ENCODE measurements around the gene CRELD2. TPM values are rescaled to one million over a fixed set of nuclear protein-coding genes. Genes with fewer than 3 reads are reported as not detected.

The CRELD2 gene
- total and polyA plus RNA-seq, 2 of the 4 experiments (the other 2 are of a cell fraction), result 36.2 to 70.7 TPM

DNA sequence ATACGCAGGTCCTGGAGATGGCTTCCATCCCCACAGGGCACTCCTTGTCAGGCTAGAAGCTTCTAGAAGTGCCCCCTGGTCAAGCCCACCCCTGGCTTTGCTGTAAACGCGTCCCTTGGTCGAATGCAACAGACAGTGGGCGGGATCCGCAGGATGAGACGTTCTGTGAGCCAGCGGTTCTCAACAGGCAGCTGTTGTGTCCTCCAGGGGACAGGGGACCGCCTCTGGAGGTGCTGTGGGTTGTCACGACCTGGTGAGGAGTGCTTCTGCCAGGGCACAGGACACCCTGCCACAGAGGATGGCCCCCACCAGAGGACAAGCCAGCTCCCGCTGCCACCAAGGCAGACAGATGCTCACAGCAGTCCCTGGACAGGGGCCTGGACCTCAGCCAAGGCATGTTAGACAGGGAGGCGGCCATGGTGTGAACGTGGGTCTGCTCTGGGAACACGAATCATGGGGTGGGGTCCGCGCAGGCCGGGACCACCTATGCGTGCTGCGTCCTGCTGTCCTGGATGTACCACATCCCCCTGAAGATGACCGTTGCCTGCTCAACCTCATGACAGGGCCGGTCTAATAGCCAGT is 11.7 kb downstream of the CRELD2 start:
- Histone ChIP-seq H4K8ac (ENCODE audit: low read depth in 2 of 2, low read length in 2 of 2) (no peak overlapping the region), H4K5ac (ENCODE audit: low read depth, low read length) (no peak overlapping the region), H3K4me2 (ENCODE audit: low read depth, low read length) (no peak overlapping the region), H3K4me3 (ENCODE audit: insufficient read depth, low read depth, low read length) (no peak overlapping the region), H2BK15ac (ENCODE audit: low read depth, low read length) (no peak overlapping the region), H3K9me1 (ENCODE audit: insufficient read depth, low read length) (no peaks in the 10 kb centered on the region), H2AFZ (replicated peaks; ENCODE audit: low read length, poor library complexity) (peak overlapping the region; percentile 44), H2BK120ac (ENCODE audit: low read depth, low read length) (no peak overlapping the region), H2AK5ac (ENCODE audit: low read depth, low read length) (no peak overlapping the region), H4K20me1 (ENCODE audit: insufficient read depth, low read length) (no peaks in the 10 kb centered on the region), H2AK9ac (replicated peaks; ENCODE audit: low read depth, low read length, poor library complexity) (peak overlapping the region; percentile 33), H3K14ac (replicated peaks; ENCODE audit: low read depth, low read length) (no peak overlapping the region), H3K56ac (ENCODE audit: extremely low read depth, insufficient read depth, low read length) (no peak overlapping the region), H4K91ac (ENCODE audit: insufficient read depth, low read depth, low read length) (no peak overlapping the region), H3K4me1 (ENCODE audit: control insufficient read depth, insufficient read depth, low read length) (peaks cover 12% of the 10 kb centered on the region), H3K23ac (ENCODE audit: low read depth, low read length) (no peak overlapping the region), H3K9me3 (ENCODE audit: control insufficient read depth, insufficient read depth, low read length) (no peaks in the 10 kb centered on the region), H3K36me3 (ENCODE audit: control insufficient read depth, insufficient read depth, low read length) (peaks cover 9% of the 10 kb centered on the region; the same call in 1 of the 2 replicates), H3K4ac (ENCODE audit: low read depth, low read length) (no peak overlapping the region), H3K18ac (ENCODE audit: low read depth, low read length) (no peak overlapping the region), H2BK5ac (ENCODE audit: low read depth, low read length, poor library complexity, severe bottlenecking) (no peak overlapping the region), H3K27me3 (ENCODE audit: control insufficient read depth, insufficient read depth, low read length) (no peaks in the 10 kb centered on the region), H2BK20ac (ENCODE audit: low read depth, low read length) (no peak overlapping the region), H3K27ac (ENCODE audit: insufficient read depth, low read length) (no peak overlapping the region), H3K79me1 (ENCODE audit: low read depth in 1 of 2, low read length in 2 of 2) (peaks cover 0 to 3% of the 10 kb centered on the region in 2 experiments; a peak in 1 of 4 replicates), H3K9ac (ENCODE audit: low read depth, low read length) (no peak overlapping the region)
- dilution Hi-C loops (cut with HindIII; ENCODE audit: low sequenced_read_pairs, unreplicated experiment) (no loop called here), intact Hi-C loops (cut with micrococcal nuclease) (loop anchor here (2.0 kb wide), 1 partner anchor 279 kb away; no protein-coding TSS in a partner anchor), in situ Hi-C loops (cut with MboI; ENCODE audit: low sequenced_read_pairs) (loop anchor here (5.0 kb wide), 2 partner anchors 102 to 282 kb away; no protein-coding TSS in a partner anchor)
- ATAC-seq (ENCODE audit: low read depth), result no peak
- DNase-seq, result no peak
- WGBS, 2 experiments (ENCODE audit: extremely low coverage in 2 of 2, insufficient read length in 1 of 2), result 66% methylated on average over 15 of the region's 21 CpGs; no CpG with 5 or more reads in 1 of the 2 experiments
- ChIA-PET CTCF (interaction anchor here (1.7 kb wide), 1 partner anchor 100 kb away, joined by 12 read pairs; no protein-coding TSS in a partner anchor), POLR2A (ENCODE audit: unreplicated experiment) (no interaction called here)
- no peak for TF ChIP-seq POLR2A (IDR thresholded peaks at IDR 0.05; ENCODE audit: low read depth, low read length)
- BruUV-seq (replicated peaks), result no TSS peak

Measured in IMR-90 (cell line).